ENCODE measurements around the gene MED13L. TPM values are rescaled to one million over a fixed set of nuclear protein-coding genes. Genes with fewer than 3 reads are reported as not detected.

MED13L gene
- total and polyA plus RNA-seq, 2 of the 8 experiments (the other 6 are each of a cell fraction or from before 2014, with no cell fraction given), result 15.9 to 51.7 TPM

- TF ChIP-seq E2F6 (IDR thresholded peaks at IDR 0.05), result no peak
- TF ChIP-seq SP1 (IDR thresholded peaks at IDR 0.05; ENCODE audit: low read depth, low read length), result no peak
- TF ChIP-seq CHD2 (IDR thresholded peaks at IDR 0.05; ENCODE audit: low read length), result no peak
- no peak for TF ChIP-seq TEAD4 (IDR thresholded peaks at IDR 0.05; ENCODE audit: low read depth, low read length)
- no peak for TF ChIP-seq TBP (IDR thresholded peaks at IDR 0.05; ENCODE audit: low read depth, low read length)
- no peak for TF ChIP-seq POLR2A (IDR thresholded peaks at IDR 0.05; ENCODE audit: control extremely low read depth in 1 of 2, low read depth in 2 of 2, low read length in 2 of 2)
Observed at GRCh38 chr12:116309343-116309742, 31.9 kb upstream of the MED13L start (continued).
